ENCODE results near the gene NHLRC2. TPM values are rescaled to one million over a fixed set of nuclear protein-coding genes. Genes with fewer than 3 reads are reported as not detected.

The NHLRC2 gene
- total and polyA plus RNA-seq, 2 experiments from 2014 or later: 7.8 to 22.8 TPM

- H3K27ac ChIP-seq: peak overlapping the region; percentile 95
- no peaks in the 10 kb centered on the region for H3K9me3 ChIP-seq (ENCODE audit: low read depth)
- peaks cover 44% of the 10 kb centered on the region for H3K4me1 ChIP-seq (ENCODE audit: insufficient read depth)
- WGBS (ENCODE audit: low lambda C conversion rate, missing lambda C conversion rate): 56% methylated on average over 11 of the region's 11 CpGs
- TF ChIP-seq CTCF (IDR thresholded peaks at IDR 0.05; ENCODE audit: poor library complexity): no peak
- TF ChIP-seq EZH2phosphoT487 (IDR thresholded peaks at IDR 0.05; ENCODE audit: low read depth, severe bottlenecking, unreplicated experiment): no peak
- TF ChIP-seq EZH2 (IDR thresholded peaks at IDR 0.05; ENCODE audit: borderline replicate concordance): no peak
- H3K9me2 ChIP-seq (replicated peaks; ENCODE audit: insufficient read depth): no peaks in the 10 kb centered on the region
- H2AFZ ChIP-seq: peak overlapping the region; percentile 1
- no peaks in the 10 kb centered on the region for H3K79me2 ChIP-seq
- DNase-seq (ENCODE audit: low spot score): peak; percentile 80
- no peaks in the 10 kb centered on the region for H3K27me3 ChIP-seq
- no peaks in the 10 kb centered on the region for H3K36me3 ChIP-seq (replicated peaks; ENCODE audit: insufficient read depth, low read depth)
- H3K4me2 ChIP-seq: peak overlapping the region; percentile 51
- H4K20me1 ChIP-seq (ENCODE audit: insufficient read depth, poor library complexity, severe bottlenecking): no peaks in the 10 kb centered on the region
- no peak overlapping the region for H3K4me3 ChIP-seq
Measured at GRCh38 chr10:113960617-113961181, 106.2 kb downstream of the NHLRC2 start.

- peak overlapping the region; percentile 95 for H3K27ac ChIP-seq
- H2AFZ ChIP-seq: peak overlapping the region; percentile 1
Measured at GRCh38 chr10:113961182-113962031, 106.9 kb downstream of the NHLRC2 start.

GRCh38 chr10:113965077-113965476 lies 110.6 kb downstream of the NHLRC2 start:
- Histone ChIP-seq H3K27ac (no peak overlapping the region), H3K9me3 (ENCODE audit: low read depth) (no peaks in the 10 kb centered on the region), H3K4me3 (no peak overlapping the region), H3K36me3 (replicated peaks; ENCODE audit: insufficient read depth, low read depth) (no peaks in the 10 kb centered on the region), H3K9me2 (replicated peaks; ENCODE audit: insufficient read depth) (no peaks in the 10 kb centered on the region), H2AFZ (no peak overlapping the region), H4K20me1 (ENCODE audit: insufficient read depth, poor library complexity, severe bottlenecking) (no peaks in the 10 kb centered on the region), H3K27me3 (no peaks in the 10 kb centered on the region), H3K4me1 (ENCODE audit: insufficient read depth) (peaks cover 13% of the 10 kb centered on the region), H3K79me2 (no peaks in the 10 kb centered on the region), H3K4me2 (no peak overlapping the region)
- no peak for DNase-seq (ENCODE audit: low spot score)
- TF ChIP-seq CTCF (IDR thresholded peaks at IDR 0.05; ENCODE audit: poor library complexity) (no peak), EZH2 (IDR thresholded peaks at IDR 0.05; ENCODE audit: borderline replicate concordance) (no peak), EZH2phosphoT487 (IDR thresholded peaks at IDR 0.05; ENCODE audit: low read depth, severe bottlenecking, unreplicated experiment) (no peak)
- WGBS (ENCODE audit: low lambda C conversion rate, missing lambda C conversion rate): 76% methylated on average over 2 of the region's 2 CpGs

More at GRCh38 chr10:113961182-113962031, 106.9 kb downstream of the NHLRC2 start:
- no peaks in the 10 kb centered on the region for H3K27me3 ChIP-seq
- no peaks in the 10 kb centered on the region for H3K79me2 ChIP-seq
- no peaks in the 10 kb centered on the region for H3K9me3 ChIP-seq (ENCODE audit: low read depth)
- TF ChIP-seq EZH2 (IDR thresholded peaks at IDR 0.05; ENCODE audit: borderline replicate concordance) (no peak), EZH2phosphoT487 (IDR thresholded peaks at IDR 0.05; ENCODE audit: low read depth, severe bottlenecking, unreplicated experiment) (no peak), CTCF (IDR thresholded peaks at IDR 0.05; ENCODE audit: poor library complexity) (no peak)
- WGBS (ENCODE audit: low lambda C conversion rate, missing lambda C conversion rate): 67% methylated on average over 14 of the region's 14 CpGs
- peak overlapping the region; percentile 51 for H3K4me2 ChIP-seq
- H3K9me2 ChIP-seq (replicated peaks; ENCODE audit: insufficient read depth): no peaks in the 10 kb centered on the region
- H3K4me3 ChIP-seq: no peak overlapping the region
- H3K4me1 ChIP-seq (ENCODE audit: insufficient read depth): peaks cover 44% of the 10 kb centered on the region
- peak; percentile 32 for DNase-seq (ENCODE audit: low spot score)
- H4K20me1 ChIP-seq (ENCODE audit: insufficient read depth, poor library complexity, severe bottlenecking): no peaks in the 10 kb centered on the region
- no peaks in the 10 kb centered on the region for H3K36me3 ChIP-seq (replicated peaks; ENCODE audit: insufficient read depth, low read depth)

All from hepatocyte (in vitro differentiated cells).